Measurements from ENCODE around the gene WNT7B.
A peak's percentile ranks its signal among the peaks of the same experiment; 100 is the strongest.

The WNT7B gene

GRCh38 chr22:45994491-45995404 is 17.8 kb upstream of the WNT7B start:
- DNase-seq = peak; percentile 90

- no peak for DNase-seq
Observed at GRCh38 chr22:45993841-45994240, 16.9 kb upstream of the WNT7B start.

- no peak for DNase-seq
Observed at GRCh38 chr22:45993143-45993692, 16.3 kb upstream of the WNT7B start.

DNA sequence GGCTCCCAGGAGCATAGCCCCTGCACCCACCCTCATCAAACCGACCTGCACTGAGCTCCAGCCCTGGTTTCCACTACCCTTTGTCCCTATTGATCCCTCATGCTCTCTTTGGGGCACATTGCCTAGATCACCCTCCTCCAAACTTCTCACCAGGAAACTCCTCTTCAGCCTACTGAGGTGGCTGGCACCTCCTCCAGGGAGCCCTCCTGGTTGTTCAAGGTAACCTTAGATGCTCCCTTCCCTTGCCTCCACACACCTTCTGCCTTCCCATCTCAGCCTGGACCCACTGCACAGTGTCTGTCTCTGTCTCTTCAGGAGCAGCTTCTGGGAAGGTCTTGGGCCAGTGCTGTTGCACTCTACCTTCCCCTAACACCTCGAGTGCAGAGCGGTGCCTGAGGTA is 15.8 kb upstream of the WNT7B start:
- no peak for DNase-seq

- no peak for DNase-seq
Observed at GRCh38 chr22:45991098-45991497, 14.1 kb upstream of the WNT7B start.

DNA sequence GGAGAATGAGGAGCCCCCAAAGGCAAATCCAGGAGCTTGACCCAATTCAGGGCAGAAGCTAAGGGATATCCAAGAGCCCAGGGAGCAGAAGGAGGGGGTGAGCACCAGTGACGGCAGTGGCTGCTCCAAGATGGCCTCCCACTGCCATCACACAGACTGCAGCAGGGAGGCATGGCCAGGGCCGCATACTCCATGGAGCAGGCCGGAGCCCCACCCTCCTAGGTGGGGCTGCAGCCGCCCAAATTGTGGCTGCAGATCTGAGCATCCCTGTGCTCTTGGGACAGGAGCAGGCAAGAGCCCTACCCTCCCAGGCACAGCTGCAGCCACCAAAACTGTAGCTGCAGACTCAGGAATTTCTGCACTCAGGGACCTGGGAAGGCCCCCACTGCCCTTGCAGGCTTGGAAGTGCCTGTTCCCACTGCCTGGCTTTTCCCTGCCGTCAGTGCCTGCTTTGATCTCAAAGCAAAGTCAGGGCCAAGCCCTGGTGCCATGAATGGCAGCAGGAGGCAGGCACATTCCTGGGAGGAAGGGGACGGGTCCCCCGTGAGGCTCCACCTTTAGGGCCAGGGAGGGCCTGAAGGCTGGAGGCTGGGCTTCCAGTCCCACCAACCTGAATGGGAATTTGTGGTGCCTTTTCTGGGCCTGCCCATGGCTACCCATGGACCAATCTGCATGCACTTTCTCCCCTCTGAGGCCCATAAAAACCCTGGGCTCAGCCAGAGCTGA is 10.3 kb upstream of the WNT7B start:
- peak; percentile 87 for DNase-seq

- no peak for DNase-seq
Observed at GRCh38 chr22:45984316-45984916, 7.5 kb upstream of the WNT7B start.

DNA sequence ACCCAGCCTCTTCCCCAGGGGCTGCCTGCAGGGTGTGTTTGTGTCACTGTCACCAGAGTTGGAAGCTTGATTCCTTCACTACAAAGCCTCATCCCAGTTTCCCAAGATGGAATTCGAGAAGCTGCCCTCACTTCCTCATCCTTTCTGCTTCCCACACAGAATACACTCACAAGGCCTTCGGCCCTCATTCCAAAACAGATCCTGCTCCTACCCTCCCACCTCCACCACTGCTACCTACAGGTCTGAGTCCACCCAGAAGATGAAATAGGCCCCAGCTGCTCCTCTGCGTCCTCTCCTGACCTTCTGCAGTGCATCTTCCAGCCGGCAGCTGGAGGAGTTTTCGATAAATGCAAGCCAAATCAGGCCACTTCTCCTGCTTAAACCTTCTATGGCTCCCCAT is 6.8 kb upstream of the WNT7B start:
- DNase-seq = no peak

GRCh38 chr22:45980761-45981160 is 3.8 kb upstream of the WNT7B start:
- no peak for DNase-seq

GRCh38 chr22:45980268-45980570 is 3.3 kb upstream of the WNT7B start:
- no peak for DNase-seq

- no peak for DNase-seq
Observed at GRCh38 chr22:45978275-45978713, 1.3 kb upstream of the WNT7B start.

GRCh38 chr22:45977551-45978274 is 751 bp upstream of the WNT7B start:
- peak; percentile 77 for DNase-seq

GRCh38 chr22:45976254-45977002 is 534 bp downstream of the WNT7B start:
- no peak for DNase-seq

GRCh38 chr22:45975164-45976161 is 1.5 kb downstream of the WNT7B start:
- DNase-seq = peak; percentile 75

GRCh38 chr22:45974498-45974897 is 2.5 kb downstream of the WNT7B start:
- no peak for DNase-seq

- no peak for DNase-seq
Observed at GRCh38 chr22:45972889-45973253, 4.1 kb downstream of the WNT7B start.

DNA sequence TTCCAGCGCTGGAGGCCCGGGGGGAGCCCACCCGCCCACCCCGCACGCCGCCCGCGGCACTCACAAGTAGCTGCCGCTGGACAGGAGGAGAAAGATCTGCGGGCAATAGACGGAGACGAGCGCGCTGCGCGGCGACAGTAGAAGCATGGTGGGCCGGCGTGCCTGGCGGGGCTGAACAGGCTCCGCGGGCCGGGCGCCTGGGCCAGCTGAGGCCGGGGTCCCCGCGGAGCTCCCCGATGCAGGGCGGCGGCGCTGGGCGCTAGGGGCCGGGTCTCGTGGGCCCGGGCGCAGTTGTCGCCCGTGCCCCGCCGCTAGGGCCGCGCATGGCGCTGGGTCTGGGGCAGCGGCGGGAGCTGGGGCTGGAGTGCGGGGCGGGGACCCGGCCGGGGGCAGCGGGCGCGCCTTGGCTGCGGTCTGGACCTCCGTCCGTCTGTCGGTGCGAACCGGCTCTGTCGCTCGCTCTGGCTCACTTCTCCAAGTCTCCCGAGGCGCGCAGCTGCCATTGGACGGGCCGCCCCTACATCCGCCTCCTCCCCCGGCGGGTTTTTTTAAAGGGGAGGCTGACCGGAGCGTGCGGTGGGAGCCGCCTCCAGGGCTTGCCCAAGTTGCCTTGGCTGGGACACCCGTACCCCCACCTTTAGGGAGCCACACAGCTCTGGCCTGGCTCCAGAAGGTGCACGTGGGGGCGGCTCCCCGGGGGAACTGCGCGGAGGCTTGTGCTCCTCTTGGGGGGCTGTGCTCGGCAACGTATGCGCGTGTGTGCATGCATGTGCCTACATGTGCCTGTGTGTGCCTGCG is 4.7 kb downstream of the WNT7B start:
- no peak for DNase-seq

GRCh38 chr22:45971408-45972028 is 5.4 kb downstream of the WNT7B start:
- DNase-seq = no peak

GRCh38 chr22:45970705-45971407 is 6.1 kb downstream of the WNT7B start:
- peak; percentile 71 for DNase-seq

Data from islet precursor cell (in vitro differentiated cells).